HG03135 (cell line): ENCODE results near the gene FFAR2.
"Not testable (repeated sequence)": the region's sequence is repeated elsewhere in the genome, so short reads cannot be mapped to it uniquely, and the experiment has no call there.

Source experiments
- ATAC-seq: cut with Tn5 transposase; IDR thresholded peaks from one replicate; pipeline ENCODE4 v1.9.1; 2021; ENCODE audit warnings: mild to moderate bottlenecking, moderate library complexity; ENCODE audit not compliant: unreplicated experiment

FFAR2 gene

GRCh38 chr19:35454663-35455062 lies 6.6 kb downstream of the FFAR2 start:
- no peak for ATAC-seq

GRCh38 chr19:35455616-35456201 lies 7.7 kb downstream of the FFAR2 start:
- no peak for ATAC-seq

GRCh38 chr19:35457173-35457572 lies 9.1 kb downstream of the FFAR2 start:
- no peak for ATAC-seq

- no peak for ATAC-seq
These were observed 10.1 kb downstream of the FFAR2 start for GRCh38 chr19:35458192-35458591.

GRCh38 chr19:35458731-35459391 lies 10.8 kb downstream of the FFAR2 start:
- peak; percentile 47 for ATAC-seq

- ATAC-seq = no peak
These were observed 11.5 kb downstream of the FFAR2 start for GRCh38 chr19:35459414-35460082.

GRCh38 chr19:35460608-35461007 lies 12.6 kb downstream of the FFAR2 start:
- no peak for ATAC-seq

GRCh38 chr19:35461060-35461459 lies 13.0 kb downstream of the FFAR2 start:
- ATAC-seq = no peak

GRCh38 chr19:35461788-35462187 lies 13.7 kb downstream of the FFAR2 start:
- ATAC-seq = not testable (repeated sequence)

GRCh38 chr19:35462476-35462953 lies 14.5 kb downstream of the FFAR2 start:
- ATAC-seq = peak; percentile 56

- not testable (repeated sequence) for ATAC-seq
These were observed 14.9 kb downstream of the FFAR2 start for GRCh38 chr19:35462956-35463355.

GRCh38 chr19:35466259-35466658 lies 18.2 kb downstream of the FFAR2 start:
- ATAC-seq = no peak

- peak; percentile 82 for ATAC-seq
These were observed 20.6 kb downstream of the FFAR2 start for GRCh38 chr19:35468637-35469036.

GRCh38 chr19:35470128-35470527 lies 22.1 kb downstream of the FFAR2 start:
- ATAC-seq = no peak

GRCh38 chr19:35471075-35471474 lies 23.0 kb downstream of the FFAR2 start:
- not testable (repeated sequence) for ATAC-seq

- ATAC-seq = no peak
These were observed 23.9 kb downstream of the FFAR2 start for GRCh38 chr19:35471946-35472345.

- no peak for ATAC-seq
These were observed 26.0 kb downstream of the FFAR2 start for GRCh38 chr19:35474104-35474503.

- ATAC-seq = not testable (repeated sequence)
These were observed 26.5 kb downstream of the FFAR2 start for GRCh38 chr19:35474594-35474993.

- no peak for ATAC-seq
These were observed 28.1 kb downstream of the FFAR2 start for GRCh38 chr19:35476149-35476548.

- no peak for ATAC-seq
These were observed 31.0 kb downstream of the FFAR2 start for GRCh38 chr19:35478794-35479677.

- ATAC-seq = no peak
These were observed 35.0 kb downstream of the FFAR2 start for GRCh38 chr19:35483089-35483488.
